Lower leg skin (tissue), 3 donors: Measurements from ENCODE around the gene UFSP2.

Source experiments
- CTCF ChIP-seq, 3 donors: fragments of 450-650 bp; IDR thresholded peaks; one replicate each; pipeline ENCODE4 v1.5.1; 2016; ENCODE audit warnings: antibody characterized with exemption in 3 of 3, mild to moderate bottlenecking in 3 of 3, moderate library complexity in 2 of 3
- POLR2A ChIP-seq, 2 donors: fragments of 450-650 bp; IDR thresholded peaks; one replicate each; pipeline ENCODE4 v1.6.1; 2016 to 2017; ENCODE audit warnings: antibody characterized with exemption in 2 of 2, mild to moderate bottlenecking in 1 of 2, moderate library complexity in 1 of 2

- TF ChIP-seq CTCF (IDR thresholded peaks at IDR 0.05) (no peak), POLR2A (IDR thresholded peaks at IDR 0.05) (no peak)
These were observed 13.9 kb downstream of the UFSP2 start for GRCh38 chr4:185411849-185412248.
